Measurements from ENCODE around the gene BTBD9. TPM values are rescaled to one million over a fixed set of nuclear protein-coding genes. Genes with fewer than 3 reads are reported as not detected.

Gene BTBD9
- total RNA-seq, 1 experiment from 2014 or later = 8.9 TPM

- Histone ChIP-seq H3K14ac (ENCODE audit: insufficient read depth, low read length) (no peak overlapping the region), H3K27me3 (ENCODE audit: insufficient read depth, low read length) (no peaks in the 10 kb centered on the region), H4K5ac (ENCODE audit: insufficient read length, low read depth, low read length) (no peak overlapping the region), H2BK15ac (ENCODE audit: low read depth, low read length) (no peak overlapping the region), H3K4me1 (ENCODE audit: insufficient read depth, low read length) (peaks cover 7% of the 10 kb centered on the region; the same call in 1 of the 2 replicates), H2AFZ (ENCODE audit: low read length) (no peak overlapping the region), H3K23ac (ENCODE audit: insufficient read length, low read depth, low read length) (no peak overlapping the region), H4K8ac (replicated peaks; ENCODE audit: insufficient read length, low read depth, low read length) (no peak overlapping the region), H2BK20ac (ENCODE audit: low read depth, low read length, poor library complexity, severe bottlenecking) (no peak overlapping the region), H2BK12ac (ENCODE audit: insufficient read length, low read depth, low read length) (no peak overlapping the region), H3K79me1 (ENCODE audit: insufficient read depth, low read depth, low read length, poor library complexity, severe bottlenecking) (no peaks in the 10 kb centered on the region), H3K9me3 (ENCODE audit: control insufficient read depth, low read depth, low read length) (no peaks in the 10 kb centered on the region), H4K20me1 (ENCODE audit: control insufficient read depth, insufficient read depth, insufficient read length) (no peaks in the 10 kb centered on the region), H4K91ac (ENCODE audit: insufficient read length, low read depth, low read length) (no peak overlapping the region), H3K9ac (ENCODE audit: extremely low read depth, insufficient read length, low read length) (no peak overlapping the region), H3K23me2 (ENCODE audit: insufficient read length, low read depth, low read length, poor library complexity, severe bottlenecking) (no peaks in the 10 kb centered on the region), H3K4ac (ENCODE audit: low read depth, low read length) (no peak overlapping the region), H2AK5ac (ENCODE audit: insufficient read length, low read length) (no peak overlapping the region), H3K27ac (ENCODE audit: insufficient read length, low read depth, low read length) (no peak overlapping the region), H3K79me2 (ENCODE audit: insufficient read depth, low read length) (no peaks in the 10 kb centered on the region), H2BK5ac (ENCODE audit: insufficient read length, low read length) (no peak overlapping the region), H2BK120ac (ENCODE audit: low read depth, low read length, poor library complexity, severe bottlenecking) (no peak overlapping the region), H3K4me2 (ENCODE audit: insufficient read depth, insufficient read length, low read length) (no peak overlapping the region), H3K18ac (ENCODE audit: insufficient read length, low read depth, low read length) (no peak overlapping the region), H3T11ph (ENCODE audit: low read length) (no peak overlapping the region), H3K56ac (ENCODE audit: insufficient read length, low read depth, low read length) (no peak overlapping the region)
- no peak overlapping the region for H3K4me3 Mint-ChIP-seq
- H3K27ac Mint-ChIP-seq = no peak overlapping the region; a peak in 1 of 7 replicates
- peaks cover 10% of the 10 kb centered on the region for H3K27me3 Mint-ChIP-seq (ENCODE audit: low read depth)
- DNase-seq = no peak
- H3K9me3 Mint-ChIP-seq = no peaks in the 10 kb centered on the region; a peak in 2 of 5 replicates
- peaks cover 39 to 44% of the 10 kb centered on the region in 2 experiments for H3K4me1 Mint-ChIP-seq
- WGBS (ENCODE audit: extremely low coverage, insufficient read length, low lambda C conversion rate) = no CpG with 5 or more reads among the region's 1 CpG
- no peak for TF ChIP-seq CTCF (conservative IDR thresholded peaks at IDR 0.05)
- H3K36me3 Mint-ChIP-seq (ENCODE audit: insufficient read depth in 1 of 3, low read depth in 3 of 3) = no peaks in the 10 kb centered on the region
Observed at GRCh38 chr6:38479331-38479730, 160.4 kb downstream of the BTBD9 start.

All from H9 (cell line).